PC-3 (cell line): ENCODE data around the gene ZSCAN5A. TPM values are rescaled to one million over a fixed set of nuclear protein-coding genes. Genes with fewer than 3 reads are reported as not detected.

Experiments used
- ATAC-seq: fragments of 200-7000 bp; cut with Tn5 transposase; 2 replicates; pipeline ENCODE4 v1.9.1; 2020; ENCODE audit warnings: mild to moderate bottlenecking, moderate library complexity
- BruUV-seq: library from RNA; stranded (reverse); fragments of 400-500 nt; replicated peaks from 2 replicates; lab custom pipeline; 2021; lab: Mats Ljungman, UMichigan
- CTCF ChIA-PET: fragments of 300-600 bp; sonication (Branson Sonifier 250); formaldehyde crosslinking; loops from one replicate; lab custom pipeline; 2022; ENCODE audit warnings: antibody characterized with exemption; lab: Charles Lee
- POLR2A ChIA-PET: fragments of 300-600 bp; sonication (Branson Sonifier 250); formaldehyde crosslinking; loops from one replicate; lab custom pipeline; 2022; ENCODE audit warnings: antibody characterized with exemption; ENCODE audit not compliant: unreplicated experiment; lab: Charles Lee
- DNase-seq: peaks from one replicate; pipeline ENCODE4 v3.0.0-alpha.2; 2015
- H2AFZ ChIP-seq: fragments of 300-600 bp; sonication (generic); 2 replicates; pipeline ENCODE4 v1.6.0; 2016; ENCODE audit warnings: antibody characterized with exemption, low read length
- H3F3A ChIP-seq: fragments of 300-600 bp; sonication (generic); one replicate; pipeline ENCODE4 v1.6.0; 2017; ENCODE audit warnings: antibody characterized with exemption, low read length, control low read depth, mild to moderate bottlenecking; ENCODE audit not compliant: unreplicated experiment
- H3K27ac ChIP-seq: fragments of 300-600 bp; sonication (generic); 2 replicates; pipeline ENCODE4 v1.5.1; 2016; ENCODE audit warnings: mild to moderate bottlenecking, low read length
- H3K27me3 ChIP-seq: fragments of 300-600 bp; sonication (generic); 2 replicates; pipeline ENCODE4 v1.6.1; 2016; ENCODE audit warnings: low read length, mixed read lengths
- H3K36me3 ChIP-seq: fragments of 300-600 bp; sonication (generic); 2 replicates; pipeline ENCODE4 v1.6.1; 2016; ENCODE audit warnings: low read depth, mixed run types, low read length, mixed read lengths
- H3K4me1 ChIP-seq: fragments of 300-600 bp; sonication (generic); 2 replicates; pipeline ENCODE4 v1.5.1; 2016; ENCODE audit warnings: low read length; ENCODE audit not compliant: insufficient read depth
- H3K4me2 ChIP-seq: fragments of 300-600 bp; sonication (generic); 2 replicates; pipeline ENCODE4 v1.6.0; 2016; ENCODE audit warnings: low read length
- H3K4me3 ChIP-seq: fragments of 300-600 bp; sonication (generic); 2 replicates; pipeline ENCODE4 v1.5.1; 2016; ENCODE audit warnings: mild to moderate bottlenecking, low read length, mixed read lengths
- H3K79me2 ChIP-seq: fragments of 300-600 bp; sonication (generic); 2 replicates; pipeline ENCODE4 v1.6.1; 2017; ENCODE audit warnings: low read length, mixed read lengths
- H3K9ac ChIP-seq: fragments of 300-600 bp; sonication (generic); 2 replicates; pipeline ENCODE4 v1.6.0; 2016; ENCODE audit warnings: mild to moderate bottlenecking, low read length
- H3K9me2 ChIP-seq: fragments of 300-600 bp; sonication (generic); replicated peaks from 2 replicates; pipeline ENCODE4 v1.6.1; 2016; ENCODE audit warnings: mixed run types, low read length, mixed read lengths
- H3K9me3 ChIP-seq: fragments of 300-600 bp; sonication (generic); 2 replicates; pipeline ENCODE4 v1.6.1; 2016; ENCODE audit warnings: low read length, mixed read lengths
- H4K20me1 ChIP-seq: fragments of 300-600 bp; sonication (generic); 2 replicates; pipeline ENCODE4 v1.6.1; 2016; ENCODE audit warnings: low read length, mixed read lengths
- EZH2 ChIP-seq: fragments of 300-600 bp; sonication (generic); IDR thresholded peaks from one replicate; pipeline ENCODE4 v1.6.1; 2017; ENCODE audit warnings: antibody characterized with exemption, mild to moderate bottlenecking, low read length; ENCODE audit not compliant: unreplicated experiment
- EZH2phosphoT487 ChIP-seq: fragments of 300-600 bp; sonication (generic); IDR thresholded peaks from 2 replicates; pipeline ENCODE4 v1.6.1; 2018; ENCODE audit warnings: mild to moderate bottlenecking, antibody characterized with exemption, low read length, borderline replicate concordance
- intact Hi-C: fragments of 100-400 bp; cut with micrococcal nuclease; formaldehyde crosslinking; loops from 2 replicates; pipeline ENCODE4 v1.9.0; 2023
- total RNA-seq: library from RNA; depleted of rRNA; stranded (reverse); fragments of >200 nt; gene quantifications from 2 replicates; pipeline ENCODE4 v1.2.3, GENCODE V29; 2014
- TF ChIP-seq, protein P1 (sequence below): fragments of 300-600 bp; sonication (generic); conservative IDR thresholded peaks from 2 replicates; pipeline ENCODE4 v1.5.1; 2017; ENCODE audit warnings: antibody characterized with exemption, low read depth, mild to moderate bottlenecking, low read length

The ZSCAN5A gene
- total RNA-seq, 1 experiment from 2014 or later: 23.7 TPM

DNA sequence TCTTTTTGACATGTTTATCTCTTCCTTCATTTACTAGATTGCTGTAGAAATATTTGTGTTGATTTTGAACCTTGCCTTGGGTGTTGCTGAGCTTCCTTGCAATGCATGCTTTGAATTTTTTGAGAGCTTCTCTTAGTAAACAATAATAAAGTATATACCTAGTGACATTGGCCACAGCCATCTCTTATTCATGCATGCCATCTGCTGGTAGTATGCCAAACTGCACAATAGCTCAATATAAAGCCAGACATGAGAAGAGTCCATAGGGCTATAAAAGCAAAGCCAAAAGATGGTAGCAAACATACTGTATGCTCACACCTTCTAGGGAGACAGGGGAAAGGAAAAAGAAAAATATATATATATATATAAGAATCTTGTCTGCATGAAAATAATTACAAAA lies 18.9 kb upstream of the ZSCAN5A start:
- ChIA-PET CTCF (interaction anchor here (0.5 to 1.7 kb wide), 22 partner anchors 19 to 765 kb away, joined by 3 to 141 read pairs (median 5); partner anchors contain the start of gene ZSCAN5A), POLR2A (interaction anchor here (0.6 kb wide), 1 partner anchor 80 kb away, joined by 3 read pairs; no protein-coding TSS in a partner anchor)
- Histone ChIP-seq H3K4me3 (no peak overlapping the region), H3K27me3 (peaks cover 4% of the 10 kb centered on the region; the same call in 1 of the 2 replicates), H4K20me1 (no peaks in the 10 kb centered on the region), H2AFZ (no peak overlapping the region), H3K79me2 (no peaks in the 10 kb centered on the region), H3K27ac (no peak overlapping the region), H3K4me1 (no peaks in the 10 kb centered on the region), H3K9me3 (0 out of 2 replicates have a peak, but pooled peaks cover 5% of the 10 kb centered on the region), H3F3A (no peaks in the 10 kb centered on the region), H3K4me2 (no peak overlapping the region), H3K9ac (no peak overlapping the region), H3K36me3 (no peaks in the 10 kb centered on the region), H3K9me2 (no peaks in the 10 kb centered on the region)
- intact Hi-C loops: loop anchor here (1.0 kb wide), 3 partner anchors 80 to 267 kb away; no protein-coding TSS in a partner anchor
- ATAC-seq: peak; percentile 88
- DNase-seq: peak; percentile 87
- no TSS peak for BruUV-seq
- TF ChIP-seq EZH2phosphoT487 (no peak), EZH2 (no peak)
- TF ChIP-seq, protein P1, sequence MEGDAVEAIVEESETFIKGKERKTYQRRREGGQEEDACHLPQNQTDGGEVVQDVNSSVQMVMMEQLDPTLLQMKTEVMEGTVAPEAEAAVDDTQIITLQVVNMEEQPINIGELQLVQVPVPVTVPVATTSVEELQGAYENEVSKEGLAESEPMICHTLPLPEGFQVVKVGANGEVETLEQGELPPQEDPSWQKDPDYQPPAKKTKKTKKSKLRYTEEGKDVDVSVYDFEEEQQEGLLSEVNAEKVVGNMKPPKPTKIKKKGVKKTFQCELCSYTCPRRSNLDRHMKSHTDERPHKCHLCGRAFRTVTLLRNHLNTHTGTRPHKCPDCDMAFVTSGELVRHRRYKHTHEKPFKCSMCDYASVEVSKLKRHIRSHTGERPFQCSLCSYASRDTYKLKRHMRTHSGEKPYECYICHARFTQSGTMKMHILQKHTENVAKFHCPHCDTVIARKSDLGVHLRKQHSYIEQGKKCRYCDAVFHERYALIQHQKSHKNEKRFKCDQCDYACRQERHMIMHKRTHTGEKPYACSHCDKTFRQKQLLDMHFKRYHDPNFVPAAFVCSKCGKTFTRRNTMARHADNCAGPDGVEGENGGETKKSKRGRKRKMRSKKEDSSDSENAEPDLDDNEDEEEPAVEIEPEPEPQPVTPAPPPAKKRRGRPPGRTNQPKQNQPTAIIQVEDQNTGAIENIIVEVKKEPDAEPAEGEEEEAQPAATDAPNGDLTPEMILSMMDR: peak; percentile 92

DNA sequence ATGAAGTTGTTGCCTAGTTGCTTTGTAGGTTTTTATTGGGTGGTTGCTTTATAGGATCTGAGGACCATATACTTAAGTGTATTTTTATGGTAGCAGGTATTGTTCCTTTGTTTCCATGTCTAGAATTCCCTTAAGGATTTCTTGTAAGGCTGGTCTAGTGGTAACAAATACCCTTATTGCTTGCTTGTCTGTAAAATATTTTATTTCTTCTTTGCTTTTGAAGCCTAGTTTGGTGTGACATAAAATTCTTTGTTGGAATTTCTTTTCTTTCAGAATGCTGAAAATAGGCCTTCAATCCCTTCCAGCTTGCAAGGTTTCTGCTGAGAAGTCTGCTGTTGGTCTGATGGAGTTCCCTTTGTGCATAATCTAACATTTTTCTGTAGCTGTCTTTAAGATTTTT lies 18.1 kb upstream of the ZSCAN5A start:
- Histone ChIP-seq H3K4me1 (no peaks in the 10 kb centered on the region), H4K20me1 (no peaks in the 10 kb centered on the region), H3K27me3 (peaks cover 4% of the 10 kb centered on the region; the same call in 1 of the 2 replicates), H3K4me2 (no peak overlapping the region), H3K4me3 (no peak overlapping the region), H3K9me2 (no peaks in the 10 kb centered on the region), H3K9me3 (no peaks in the 10 kb centered on the region), H3K9ac (no peak overlapping the region), H2AFZ (no peak overlapping the region), H3K36me3 (no peaks in the 10 kb centered on the region), H3K79me2 (no peaks in the 10 kb centered on the region), H3F3A (no peaks in the 10 kb centered on the region), H3K27ac (no peak overlapping the region)
- intact Hi-C loops: loop anchor here (1.0 kb wide), 3 partner anchors 79 to 266 kb away; no protein-coding TSS in a partner anchor
- CTCF ChIA-PET: interaction anchor here (0.7 to 1.7 kb wide), 8 partner anchors 18 to 266 kb away, joined by 5 to 141 read pairs (median 12); partner anchors contain the start of gene ZSCAN5A
- DNase-seq (no peak), ATAC-seq (no peak)
- TF ChIP-seq, protein P1: no peak
- TF ChIP-seq EZH2: no peak
- no peak for TF ChIP-seq EZH2phosphoT487
- no TSS peak for BruUV-seq
- POLR2A ChIA-PET: no interaction called here

DNA sequence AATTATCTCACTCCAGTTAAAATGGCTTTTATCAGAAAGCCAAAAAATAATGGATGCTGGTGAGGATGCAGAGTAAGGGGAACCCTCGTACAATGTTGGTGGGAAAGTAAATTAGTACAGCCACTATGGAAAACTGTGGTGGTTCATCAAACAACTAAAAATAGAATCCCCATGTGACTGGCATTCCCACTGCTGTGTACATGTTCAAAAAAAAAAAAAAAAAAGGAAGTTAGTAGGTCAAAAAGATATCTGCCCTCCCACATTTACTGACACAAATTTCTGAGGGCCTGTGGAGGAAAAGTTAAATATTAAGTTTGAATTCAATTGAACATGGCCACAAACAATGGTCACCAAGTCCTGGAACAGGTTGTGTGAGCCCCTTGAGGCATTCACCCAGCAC lies 9.8 kb upstream of the ZSCAN5A start:
- Histone ChIP-seq H3K36me3 (no peaks in the 10 kb centered on the region), H3K9me2 (no peaks in the 10 kb centered on the region), H3K9me3 (no peaks in the 10 kb centered on the region), H3K4me3 (no peak overlapping the region), H3K4me2 (no peak overlapping the region), H3K27ac (no peak overlapping the region), H4K20me1 (no peaks in the 10 kb centered on the region), H3F3A (no peaks in the 10 kb centered on the region), H3K9ac (no peak overlapping the region), H3K27me3 (peaks cover 24% of the 10 kb centered on the region; the same call in 1 of the 2 replicates), H3K79me2 (no peaks in the 10 kb centered on the region), H2AFZ (no peak overlapping the region), H3K4me1 (no peaks in the 10 kb centered on the region)
- TF ChIP-seq EZH2phosphoT487 (no peak), EZH2 (no peak)
- TF ChIP-seq, protein P1: no peak
- ATAC-seq (no peak), DNase-seq (no peak)
- intact Hi-C loops: no loop called here
- ChIA-PET CTCF (no interaction called here), POLR2A (no interaction called here)
- no TSS peak for BruUV-seq
